SK-N-SH treated with all-trans-retinoic acid at 6 μM for 48 hours (cell line): ENCODE measurements around the gene EDC3.

Experiments
- ARNTL ChIP-seq: fragments of 450-650 bp; formaldehyde crosslinking; IDR thresholded peaks from 2 replicates; pipeline ENCODE4 v1.5.0; 2020; ENCODE audit warnings: low read depth, mild to moderate bottlenecking, moderate library complexity, borderline replicate concordance
- CSRNP3 ChIP-seq: fragments of 250-450 bp; sonication (Bioruptor Pico); IDR thresholded peaks from 2 replicates; pipeline ENCODE4 v1.5.1; 2021; ENCODE audit warnings: mild to moderate bottlenecking, moderate library complexity
- OSR1 ChIP-seq: fragments of 250-450 bp; sonication (Bioruptor Pico); IDR thresholded peaks from 2 replicates; pipeline ENCODE4 v1.8.0; 2022; ENCODE audit warnings: moderate library complexity, mild to moderate bottlenecking, inconsistent platforms
- PATZ1 ChIP-seq: fragments of 250-450 bp; sonication (Bioruptor Pico); IDR thresholded peaks from 2 replicates; pipeline ENCODE4 v1.8.0; 2020; ENCODE audit warnings: mild to moderate bottlenecking, moderate library complexity, borderline replicate concordance
- POU6F1 ChIP-seq: fragments of 250-450 bp; sonication (Bioruptor Pico); IDR thresholded peaks from 2 replicates; pipeline ENCODE4 v1.8.0; 2021; ENCODE audit warnings: low read depth, mild to moderate bottlenecking, moderate library complexity, borderline replicate concordance
- PPARA ChIP-seq: fragments of 250-450 bp; sonication (Bioruptor Pico); IDR thresholded peaks from 2 replicates; pipeline ENCODE4 v1.5.0; 2020; ENCODE audit warnings: mild to moderate bottlenecking, borderline replicate concordance
- ZFP3 ChIP-seq: fragments of 250-450 bp; sonication (Bioruptor Pico); IDR thresholded peaks from 2 replicates; pipeline ENCODE4 v1.5.0; 2020; ENCODE audit warnings: mild to moderate bottlenecking, moderate library complexity
- ZFP30 ChIP-seq: fragments of 450-650 bp; formaldehyde crosslinking; IDR thresholded peaks from 2 replicates; pipeline ENCODE4 v1.5.0; 2022; ENCODE audit warnings: mild to moderate bottlenecking, moderate library complexity
- ZNF565 ChIP-seq: fragments of 450-650 bp; formaldehyde crosslinking; conservative IDR thresholded peaks from 2 replicates; pipeline ENCODE4 v1.5.0; 2020; ENCODE audit warnings: low read depth, mild to moderate bottlenecking, moderate library complexity

DNA sequence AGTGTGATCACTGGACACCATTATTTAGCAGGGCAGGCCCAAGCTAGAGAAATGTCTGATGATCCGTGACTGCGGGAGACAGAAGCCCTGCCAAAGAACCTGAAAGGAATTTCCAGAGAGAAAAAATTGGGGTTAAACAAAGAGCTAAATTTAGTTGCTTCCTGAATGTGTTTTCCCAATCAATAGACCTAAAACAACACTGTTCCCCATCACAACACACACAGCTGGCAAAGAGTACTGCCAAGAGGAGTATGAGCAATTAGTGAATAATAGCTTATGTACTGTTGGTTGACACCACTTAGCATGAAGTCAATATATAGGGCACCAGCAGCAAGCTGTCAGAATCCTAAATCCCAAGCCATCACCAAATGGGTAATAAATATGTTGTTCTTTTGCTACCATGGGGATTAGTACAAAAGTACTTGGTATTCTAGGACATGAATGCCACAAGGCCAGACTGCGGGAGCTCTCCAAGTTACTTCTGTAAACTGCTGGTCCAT is 44.5 kb downstream of the EDC3 start:
- TF ChIP-seq ZFP3 (CRISPR knock-in tag) (no peak), ARNTL (CRISPR knock-in tag) (no peak), ZNF565 (CRISPR knock-in tag) (no peak), PPARA (no peak), PATZ1 (no peak), CSRNP3 (no peak), OSR1 (CRISPR knock-in tag) (no peak), POU6F1 (no peak), ZFP30 (CRISPR knock-in tag) (no peak)
